Neural progenitor cell (in vitro differentiated cells): ENCODE results near the gene LAMTOR1. TPM values are rescaled to one million over a fixed set of nuclear protein-coding genes. Genes with fewer than 3 reads are reported as not detected.

Source experiments
- DNase-seq: peaks from one replicate; pipeline ENCODE4 v3.0.0-alpha.2; 2016; ENCODE audit warnings: low spot score
- H2AFZ ChIP-seq: fragments of 200-600 bp; sonication (generic); replicated peaks from 2 replicates; pipeline ENCODE4 v1.6.1; 2016; ENCODE audit warnings: antibody characterized with exemption
- H3F3A ChIP-seq: fragments of 200-600 bp; sonication (generic); 2 replicates; pipeline ENCODE4 v1.6.1; 2016; ENCODE audit warnings: antibody characterized with exemption, low read depth
- H3K27ac ChIP-seq: fragments of 200-600 bp; sonication (generic); 2 replicates; pipeline ENCODE4 v1.5.1; 2016; ENCODE audit warnings: mild to moderate bottlenecking
- H3K27me3 ChIP-seq: fragments of 200-600 bp; sonication (generic); 2 replicates; pipeline ENCODE4 v1.6.1; 2016; ENCODE audit warnings: mild to moderate bottlenecking, moderate library complexity
- H3K36me3 ChIP-seq: fragments of 200-600 bp; sonication (generic); 2 replicates; pipeline ENCODE4 v1.5.1; 2016
- H3K4me1 ChIP-seq: fragments of 200-600 bp; sonication (generic); 2 replicates; pipeline ENCODE4 v1.6.1; 2016; ENCODE audit warnings: mixed run types
- H3K4me2 ChIP-seq: fragments of 200-600 bp; sonication (generic); 2 replicates; pipeline ENCODE4 v1.6.1; 2016
- H3K4me3 ChIP-seq: fragments of 200-600 bp; sonication (generic); 2 replicates; pipeline ENCODE4 v1.5.1; 2016
- H3K79me2 ChIP-seq: fragments of 200-600 bp; sonication (generic); 2 replicates; pipeline ENCODE4 v1.6.1; 2016; ENCODE audit warnings: low read depth
- H3K9ac ChIP-seq: fragments of 200-600 bp; sonication (generic); 2 replicates; pipeline ENCODE4 v1.6.1; 2016
- H3K9me3 ChIP-seq: fragments of 200-600 bp; sonication (generic); 2 replicates; pipeline ENCODE4 v1.5.1; 2016; ENCODE audit warnings: low read depth
- H4K20me1 ChIP-seq: fragments of 200-600 bp; sonication (generic); 2 replicates; pipeline ENCODE4 v1.6.1; 2016; ENCODE audit warnings: low read depth
- H3K27ac Mint-ChIP-seq: 3 replicates; pipeline ENCODE4 v1.8.0; 2021; ENCODE audit warnings: mixed read lengths
- H3K27me3 Mint-ChIP-seq: 2 replicates; pipeline ENCODE4 v1.8.0; 2022; ENCODE audit warnings: low read depth, mild to moderate bottlenecking, inconsistent platforms, moderate library complexity, mixed read lengths; ENCODE audit not compliant: insufficient read depth
- H3K36me3 Mint-ChIP-seq: 3 replicates; pipeline ENCODE4 v1.8.0; 2021; ENCODE audit warnings: mixed read lengths
- H3K4me1 Mint-ChIP-seq: 3 replicates; pipeline ENCODE4 v1.8.0; 2021; ENCODE audit warnings: mixed read lengths
- H3K4me3 Mint-ChIP-seq: 3 replicates; pipeline ENCODE4 v1.8.0; 2021; ENCODE audit warnings: mild to moderate bottlenecking, moderate library complexity, mixed read lengths
- H3K9me3 Mint-ChIP-seq: 3 replicates; pipeline ENCODE4 v1.8.0; 2020; ENCODE audit warnings: mixed read lengths
- CTCF ChIP-seq: fragments of 200-600 bp; sonication (generic); IDR thresholded peaks from 2 replicates; pipeline ENCODE4 v1.5.1; 2017; ENCODE audit warnings: antibody characterized with exemption, mild to moderate bottlenecking
- EZH2 ChIP-seq: fragments of 200-600 bp; sonication (generic); IDR thresholded peaks from 2 replicates; pipeline ENCODE4 v1.6.1; 2017; ENCODE audit warnings: antibody characterized with exemption, mild to moderate bottlenecking, moderate library complexity
- EZH2phosphoT487 ChIP-seq: fragments of 200-600 bp; sonication (generic); IDR thresholded peaks from 2 replicates; pipeline ENCODE4 v1.6.1; 2017; ENCODE audit warnings: antibody characterized with exemption
- total RNA-seq: library from RNA; depleted of rRNA; stranded (reverse); fragments of >200 nt; gene quantifications from 2 replicates; pipeline ENCODE4 v1.2.3, GENCODE V29; 2015; ENCODE audit warnings: low replicate concordance

LAMTOR1 gene
- total RNA-seq, 1 donor from 2014 or later = 41.6 TPM

GRCh38 chr11:72080326-72081183 is 22.5 kb downstream of the LAMTOR1 start, which contains the start of the genes LRRC51 and NUMA1:
Gene LRRC51 (plus strand): TSS chr11:72080850. CDS start chr11:72089084, 8,234 bp downstream.
Gene NUMA1 (minus strand): TSS chr11:72080542. CDS start chr11:72035943, 44,599 bp downstream.
- Histone ChIP-seq H3K9ac (peak within 1 kb of the TSS; percentile 41), H3K4me3 (peak within 1 kb of the TSS; percentile 85), H3K9me3 (no peaks in the 10 kb centered on the region), H3K79me2 (peaks cover 46% of the 10 kb centered on the region), H4K20me1 (peaks cover 36% of the 10 kb centered on the region), H3K4me2 (peak within 1 kb of the TSS; percentile 81), H3K27ac (peak within 1 kb of the TSS; percentile 80), H3K27me3 (no peaks in the 10 kb centered on the region), H3K36me3 (no peaks in the 10 kb centered on the region), H2AFZ (peak within 1 kb of the TSS; percentile 43), H3K4me1 (peaks cover 16% of the 10 kb centered on the region), H3F3A (peaks cover 18% of the 10 kb centered on the region)
- H3K36me3 Mint-ChIP-seq = peaks cover 3% of the 10 kb centered on the region
- H3K27me3 Mint-ChIP-seq = peaks cover 2% of the 10 kb centered on the region
- no peaks in the 10 kb centered on the region for H3K9me3 Mint-ChIP-seq
- H3K4me1 Mint-ChIP-seq = peaks cover 33% of the 10 kb centered on the region
- H3K4me3 Mint-ChIP-seq = peak within 1 kb of the TSS; percentile 90
- TF ChIP-seq EZH2phosphoT487 (no peak), EZH2 (no peak), CTCF (no peak)
- peak; percentile 100 for DNase-seq
- peak within 1 kb of the TSS; percentile 100 for H3K27ac Mint-ChIP-seq

- peak overlapping the region; percentile 41 for H3K9ac ChIP-seq
- peak overlapping the region; percentile 80 for H3K27ac ChIP-seq
- H2AFZ ChIP-seq = no peak overlapping the region
- H3F3A ChIP-seq = peaks cover 15% of the 10 kb centered on the region
- H3K4me3 ChIP-seq = peak overlapping the region; percentile 85
- peaks cover 4% of the 10 kb centered on the region for H3K36me3 Mint-ChIP-seq
- no peak for DNase-seq
- peaks cover 43% of the 10 kb centered on the region for H4K20me1 ChIP-seq
- H3K27me3 ChIP-seq = no peaks in the 10 kb centered on the region
- H3K27ac Mint-ChIP-seq = peak overlapping the region; percentile 31
- no peaks in the 10 kb centered on the region for H3K9me3 ChIP-seq
- H3K4me1 Mint-ChIP-seq = peaks cover 34% of the 10 kb centered on the region
- H3K79me2 ChIP-seq = peaks cover 53% of the 10 kb centered on the region
- H3K36me3 ChIP-seq = no peaks in the 10 kb centered on the region
- no peaks in the 10 kb centered on the region for H3K9me3 Mint-ChIP-seq
- TF ChIP-seq EZH2phosphoT487 (no peak), EZH2 (no peak), CTCF (no peak)
- H3K4me2 ChIP-seq = peak overlapping the region; percentile 81
- H3K27me3 Mint-ChIP-seq = peaks cover 2% of the 10 kb centered on the region
- peak overlapping the region; percentile 90 for H3K4me3 Mint-ChIP-seq
- H3K4me1 ChIP-seq = peaks cover 16% of the 10 kb centered on the region
Measured at GRCh38 chr11:72079819-72080325, 23.2 kb downstream of the LAMTOR1 start.

DNA sequence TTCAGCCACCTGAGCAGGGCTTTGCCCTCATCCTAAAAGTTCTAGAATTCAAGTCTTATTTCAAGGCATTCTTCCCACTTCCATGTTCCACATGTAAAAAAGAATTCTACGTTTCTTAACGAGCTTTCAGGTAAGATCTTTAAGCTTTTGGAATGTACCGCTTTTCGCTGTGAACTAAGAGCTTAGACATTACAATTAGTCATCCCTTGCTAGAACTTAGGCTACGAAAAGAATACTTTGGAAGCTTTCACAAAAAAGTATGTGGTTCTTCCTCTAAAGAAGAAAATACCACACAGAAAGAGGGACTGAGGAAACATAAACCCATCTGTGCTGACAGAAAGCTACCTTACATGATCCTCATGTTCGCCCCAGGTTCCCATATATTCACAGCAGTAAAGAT is 24.6 kb downstream of the LAMTOR1 start:
- peak overlapping the region; percentile 90 for H3K4me3 Mint-ChIP-seq
- H3K27me3 Mint-ChIP-seq = peaks cover 2% of the 10 kb centered on the region
- Histone ChIP-seq H3K27ac (no peak overlapping the region), H3K9ac (peak overlapping the region; percentile 41), H3F3A (peaks cover 15% of the 10 kb centered on the region), H4K20me1 (peaks cover 55% of the 10 kb centered on the region), H3K79me2 (peaks cover 67% of the 10 kb centered on the region), H3K4me1 (peaks cover 16% of the 10 kb centered on the region), H3K4me3 (peak overlapping the region; percentile 85), H3K27me3 (no peaks in the 10 kb centered on the region), H2AFZ (no peak overlapping the region), H3K4me2 (peak overlapping the region; percentile 81), H3K9me3 (no peaks in the 10 kb centered on the region), H3K36me3 (no peaks in the 10 kb centered on the region)
- no peak for TF ChIP-seq EZH2
- no peak for TF ChIP-seq CTCF
- no peak for TF ChIP-seq EZH2phosphoT487
- no peak overlapping the region for H3K27ac Mint-ChIP-seq
- no peak for DNase-seq
- no peaks in the 10 kb centered on the region for H3K9me3 Mint-ChIP-seq
- peaks cover 35% of the 10 kb centered on the region for H3K4me1 Mint-ChIP-seq
- peaks cover 5% of the 10 kb centered on the region for H3K36me3 Mint-ChIP-seq
